DND-41 (cell line): ENCODE measurements around the gene SS18.

Experiments used
- ATAC-seq: fragments of 200-7000 bp; cut with Tn5 transposase; 3 replicates; pipeline ENCODE4 v1.9.1; 2021; ENCODE audit warnings: low read depth; ENCODE audit not compliant: insufficient read depth
- DNase-seq: peaks from one replicate; pipeline ENCODE4 v3.0.0-alpha.2; 2020
- H2AFZ ChIP-seq: 2 replicates; pipeline ENCODE4 v1.6.0; 2012; ENCODE audit warnings: low read depth, low read length
- H3K27ac ChIP-seq: 2 replicates; pipeline ENCODE4 v1.5.1; 2012; ENCODE audit warnings: low read length, inconsistent platforms
- H3K27me3 ChIP-seq: fragments of 200-600 bp; sonication (generic); 2 replicates; pipeline ENCODE4 v1.6.0; 2012; ENCODE audit warnings: low read length, mild to moderate bottlenecking, inconsistent platforms; ENCODE audit not compliant: insufficient read depth, poor library complexity
- H3K36me3 ChIP-seq: 2 replicates; pipeline ENCODE4 v1.5.1; 2012; ENCODE audit warnings: low read length, inconsistent platforms; ENCODE audit not compliant: insufficient read depth
- H3K4me1 ChIP-seq: 2 replicates; pipeline ENCODE4 v1.5.1; 2012; ENCODE audit warnings: mild to moderate bottlenecking, low read length; ENCODE audit not compliant: insufficient read depth
- H3K4me2 ChIP-seq: 2 replicates; pipeline ENCODE4 v1.6.0; 2012; ENCODE audit warnings: mild to moderate bottlenecking, moderate library complexity, low read length, inconsistent platforms; ENCODE audit not compliant: insufficient read depth
- H3K4me3 ChIP-seq, 2 experiments: fragments of 200-600 bp in 1 of 2; shearing (Covaris generic) in 1 of 2; 2 replicates each; pipeline ENCODE4 v1.5.1; 2012 to 2016; ENCODE audit warnings: inconsistent platforms in 2 of 2, low read length in 2 of 2, mild to moderate bottlenecking in 2 of 2, low read depth in 1 of 2, moderate library complexity in 1 of 2
- H3K79me2 ChIP-seq: 2 replicates; pipeline ENCODE4 v1.6.0; 2012; ENCODE audit warnings: low read length, inconsistent platforms; ENCODE audit not compliant: insufficient read depth
- H3K9ac ChIP-seq: 2 replicates; pipeline ENCODE4 v1.6.0; 2012; ENCODE audit warnings: low read depth, mild to moderate bottlenecking, inconsistent platforms, low read length, moderate library complexity
- H3K9me3 ChIP-seq: 2 replicates; pipeline ENCODE4 v1.5.1; 2012; ENCODE audit warnings: low read length, moderate library complexity, mild to moderate bottlenecking, inconsistent platforms; ENCODE audit not compliant: insufficient read depth, severe bottlenecking
- H4K20me1 ChIP-seq: 2 replicates; pipeline ENCODE4 v1.6.0; 2012; ENCODE audit warnings: low read length; ENCODE audit not compliant: insufficient read depth
- CTCF ChIP-seq: IDR thresholded peaks from 2 replicates; pipeline ENCODE4 v1.5.1; 2012; ENCODE audit warnings: borderline replicate concordance, low read length, moderate library complexity, mild to moderate bottlenecking; ENCODE audit not compliant: poor library complexity, severe bottlenecking; ENCODE audit errors: extremely low read depth
- EZH2 ChIP-seq: IDR thresholded peaks from 3 replicates; pipeline ENCODE4 v1.6.1; 2012; ENCODE audit warnings: borderline replicate concordance, low read depth, mild to moderate bottlenecking, moderate library complexity, low read length, inconsistent platforms; ENCODE audit not compliant: severe bottlenecking

Gene SS18

GRCh38 chr18:25992566-25992965 lies 97.8 kb downstream of the SS18 start:
- H3K9me3 ChIP-seq: no peaks in the 10 kb centered on the region
- H3K4me1 ChIP-seq: no peaks in the 10 kb centered on the region
- H3K4me2 ChIP-seq: no peak overlapping the region
- no peak overlapping the region for H2AFZ ChIP-seq
- no peaks in the 10 kb centered on the region for H3K27me3 ChIP-seq
- no peak for DNase-seq
- no peak overlapping the region for H3K9ac ChIP-seq
- H4K20me1 ChIP-seq: no peaks in the 10 kb centered on the region
- H3K79me2 ChIP-seq: no peaks in the 10 kb centered on the region
- H3K36me3 ChIP-seq: no peaks in the 10 kb centered on the region
- no peak for ATAC-seq
- no peak overlapping the region for H3K27ac ChIP-seq
- no peak for TF ChIP-seq CTCF
- no peak for TF ChIP-seq EZH2
- H3K4me3 ChIP-seq: no peak overlapping the region

GRCh38 chr18:25990473-25990872 lies 99.9 kb downstream of the SS18 start:
- H3K79me2 ChIP-seq: no peaks in the 10 kb centered on the region
- no peaks in the 10 kb centered on the region for H3K9me3 ChIP-seq
- H3K4me1 ChIP-seq: no peaks in the 10 kb centered on the region
- DNase-seq: no peak
- H3K36me3 ChIP-seq: no peaks in the 10 kb centered on the region
- H3K27ac ChIP-seq: no peak overlapping the region
- no peak overlapping the region for H3K4me2 ChIP-seq
- TF ChIP-seq CTCF (no peak), EZH2 (no peak)
- no peaks in the 10 kb centered on the region for H3K27me3 ChIP-seq
- H3K9ac ChIP-seq: no peak overlapping the region
- ATAC-seq: no peak
- H4K20me1 ChIP-seq: no peaks in the 10 kb centered on the region
- no peak overlapping the region for H3K4me3 ChIP-seq
- no peak overlapping the region for H2AFZ ChIP-seq

- Histone ChIP-seq H3K79me2 (no peaks in the 10 kb centered on the region), H3K4me3 (no peak overlapping the region), H3K4me1 (no peaks in the 10 kb centered on the region), H3K9me3 (no peaks in the 10 kb centered on the region), H3K27ac (no peak overlapping the region), H3K27me3 (no peaks in the 10 kb centered on the region), H3K36me3 (no peaks in the 10 kb centered on the region), H2AFZ (no peak overlapping the region), H3K9ac (no peak overlapping the region), H4K20me1 (no peaks in the 10 kb centered on the region), H3K4me2 (no peak overlapping the region)
- TF ChIP-seq CTCF (no peak), EZH2 (no peak)
- DNase-seq: no peak
- no peak for ATAC-seq
Observed at GRCh38 chr18:25985707-25986394, 104.6 kb downstream of the SS18 start.

GRCh38 chr18:25983730-25984129 lies 106.7 kb downstream of the SS18 start:
- H3K36me3 ChIP-seq: no peaks in the 10 kb centered on the region

More at GRCh38 chr18:25983730-25984129, 106.7 kb downstream of the SS18 start:
- ATAC-seq (no peak), DNase-seq (no peak)
- Histone ChIP-seq H3K4me3 (no peak overlapping the region), H3K27me3 (no peaks in the 10 kb centered on the region), H3K4me1 (no peaks in the 10 kb centered on the region), H2AFZ (no peak overlapping the region), H3K79me2 (no peaks in the 10 kb centered on the region), H3K4me2 (no peak overlapping the region), H3K9ac (no peak overlapping the region), H4K20me1 (no peaks in the 10 kb centered on the region), H3K9me3 (no peaks in the 10 kb centered on the region), H3K27ac (no peak overlapping the region)
- TF ChIP-seq CTCF (no peak), EZH2 (no peak)
